ENCODE results near the gene C12orf42. TPM values are rescaled to one million over a fixed set of nuclear protein-coding genes. Genes with fewer than 3 reads are reported as not detected.

The C12orf42 gene
- total RNA-seq, 1 experiment from 2014 or later = not detected

- ChIA-PET CTCF (no interaction called here), POLR2A (no interaction called here), RAD21 (ENCODE audit: low non-redundant PET in 1 of 2, low total read pairs in 2 of 2, uncharacterized antibody in 2 of 2, unreplicated experiment in 2 of 2) (no interaction called here)
- H3K9me3 ChIP-seq (ENCODE audit: control insufficient read depth in 1 of 2, insufficient read depth in 1 of 2, low read depth in 1 of 2, low read length in 2 of 2) = no peaks in the 10 kb centered on the region
- no peaks in the 10 kb centered on the region for H3K79me2 ChIP-seq (ENCODE audit: insufficient read depth, low read length)
- no peak for DNase-seq (ENCODE audit: low read depth, low spot score)
- no peaks in the 10 kb centered on the region for H3K4me1 ChIP-seq (ENCODE audit: control insufficient read depth in 1 of 2, insufficient read depth in 2 of 2, low read length in 2 of 2)
- H2AFZ ChIP-seq (ENCODE audit: low read depth, low read length, poor library complexity, severe bottlenecking) = no peak overlapping the region
- no peak overlapping the region for H3K9ac ChIP-seq (ENCODE audit: low read length)
- H3K4me3 ChIP-seq (replicated peaks in 1 of 2; ENCODE audit: low read depth in 1 of 2, low read length in 2 of 2) = no peak overlapping the region
- H3K9me2 ChIP-seq (ENCODE audit: insufficient read depth) = no peaks in the 10 kb centered on the region
- H3K4me2 ChIP-seq (ENCODE audit: low read length) = no peak overlapping the region
- intact Hi-C loops (cut with micrococcal nuclease) = no loop called here
- H3K36me3 ChIP-seq (ENCODE audit: control insufficient read depth in 1 of 2, insufficient read depth in 2 of 2, low read length in 2 of 2) = no peaks in the 10 kb centered on the region
- no peak for ATAC-seq
- no peaks in the 10 kb centered on the region for H4K20me1 ChIP-seq (ENCODE audit: insufficient read depth)
- no TSS peak for BruUV-seq (replicated peaks)
- H3K27ac ChIP-seq (ENCODE audit: low read depth, low read length) = no peak overlapping the region
- peaks cover 7% of the 10 kb centered on the region; the same call in 1 of the 2 replicates for H3K27me3 ChIP-seq (ENCODE audit: insufficient read depth, low read length)
- TF ChIP-seq ZNF274 (IDR thresholded peaks at IDR 0.05; ENCODE audit: low read depth, low read length) (no peak), SP1 (IDR thresholded peaks at IDR 0.05; ENCODE audit: low read depth) (no peak), ZBTB33 (IDR thresholded peaks at IDR 0.05; ENCODE audit: extremely low read depth, insufficient replicate concordance, low read length) (no peak)
- TF ChIP-seq, protein P1, sequence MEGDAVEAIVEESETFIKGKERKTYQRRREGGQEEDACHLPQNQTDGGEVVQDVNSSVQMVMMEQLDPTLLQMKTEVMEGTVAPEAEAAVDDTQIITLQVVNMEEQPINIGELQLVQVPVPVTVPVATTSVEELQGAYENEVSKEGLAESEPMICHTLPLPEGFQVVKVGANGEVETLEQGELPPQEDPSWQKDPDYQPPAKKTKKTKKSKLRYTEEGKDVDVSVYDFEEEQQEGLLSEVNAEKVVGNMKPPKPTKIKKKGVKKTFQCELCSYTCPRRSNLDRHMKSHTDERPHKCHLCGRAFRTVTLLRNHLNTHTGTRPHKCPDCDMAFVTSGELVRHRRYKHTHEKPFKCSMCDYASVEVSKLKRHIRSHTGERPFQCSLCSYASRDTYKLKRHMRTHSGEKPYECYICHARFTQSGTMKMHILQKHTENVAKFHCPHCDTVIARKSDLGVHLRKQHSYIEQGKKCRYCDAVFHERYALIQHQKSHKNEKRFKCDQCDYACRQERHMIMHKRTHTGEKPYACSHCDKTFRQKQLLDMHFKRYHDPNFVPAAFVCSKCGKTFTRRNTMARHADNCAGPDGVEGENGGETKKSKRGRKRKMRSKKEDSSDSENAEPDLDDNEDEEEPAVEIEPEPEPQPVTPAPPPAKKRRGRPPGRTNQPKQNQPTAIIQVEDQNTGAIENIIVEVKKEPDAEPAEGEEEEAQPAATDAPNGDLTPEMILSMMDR (IDR thresholded peaks at IDR 0.05 in 2 of 3, conservative IDR thresholded peaks at IDR 0.05 in 1 of 3; ENCODE audit: borderline replicate concordance in 1 of 3, insufficient read depth in 1 of 3, low read depth in 2 of 3, low read length in 2 of 3) = no peak
Measured at GRCh38 chr12:103470664-103471063, 25.1 kb downstream of the C12orf42 start.

DNA sequence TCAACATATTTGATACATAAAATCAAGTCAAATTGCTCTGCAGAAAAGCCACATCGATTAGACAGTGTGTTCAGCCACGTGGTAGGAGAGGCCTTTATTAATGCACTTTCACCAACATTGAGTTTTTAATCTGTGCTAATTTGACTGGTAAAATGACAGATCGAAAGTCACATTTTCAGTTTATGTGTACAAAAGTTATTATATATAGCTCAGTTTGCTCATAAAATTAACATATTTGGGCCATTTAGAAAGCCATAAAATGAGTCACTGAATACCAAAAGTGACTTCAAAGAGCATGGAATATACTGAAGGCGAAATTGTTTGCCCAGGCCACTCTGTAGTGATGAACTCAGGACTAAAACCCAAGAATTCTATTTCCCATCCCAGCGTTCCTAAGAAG, 26.0 kb downstream of the C12orf42 start:
- CTCF ChIA-PET = no interaction called here

More for the DNA sequence above, 26.0 kb downstream of the C12orf42 start:
- H3K36me3 ChIP-seq (ENCODE audit: control insufficient read depth in 1 of 2, insufficient read depth in 2 of 2, low read length in 2 of 2) = no peaks in the 10 kb centered on the region
- H2AFZ ChIP-seq (ENCODE audit: low read depth, low read length, poor library complexity, severe bottlenecking) = no peak overlapping the region
- no peaks in the 10 kb centered on the region for H4K20me1 ChIP-seq (ENCODE audit: insufficient read depth)
- H3K4me3 ChIP-seq (replicated peaks in 1 of 2; ENCODE audit: low read depth in 1 of 2, low read length in 2 of 2) = no peak overlapping the region
- H3K9me2 ChIP-seq (ENCODE audit: insufficient read depth) = no peaks in the 10 kb centered on the region
- TF ChIP-seq ZBTB33 (IDR thresholded peaks at IDR 0.05; ENCODE audit: extremely low read depth, insufficient replicate concordance, low read length) = no peak
- no peak for TF ChIP-seq EZH2phosphoT487 (IDR thresholded peaks at IDR 0.05; ENCODE audit: borderline replicate concordance)
- TF ChIP-seq, protein P2, sequence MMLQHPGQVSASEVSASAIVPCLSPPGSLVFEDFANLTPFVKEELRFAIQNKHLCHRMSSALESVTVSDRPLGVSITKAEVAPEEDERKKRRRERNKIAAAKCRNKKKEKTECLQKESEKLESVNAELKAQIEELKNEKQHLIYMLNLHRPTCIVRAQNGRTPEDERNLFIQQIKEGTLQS (IDR thresholded peaks at IDR 0.05) = no peak
- TF ChIP-seq, protein P1 (IDR thresholded peaks at IDR 0.05 in 2 of 3, conservative IDR thresholded peaks at IDR 0.05 in 1 of 3; ENCODE audit: borderline replicate concordance in 1 of 3, insufficient read depth in 1 of 3, low read depth in 2 of 3, low read length in 2 of 3) = no peak
- no peak for TF ChIP-seq EGR1 (IDR thresholded peaks at IDR 0.05; ENCODE audit: low read depth)
- no peak for TF ChIP-seq SRF (IDR thresholded peaks at IDR 0.05; ENCODE audit: low read depth)
- TF ChIP-seq POLR2A (IDR thresholded peaks at IDR 0.05; ENCODE audit: borderline replicate concordance, extremely low read depth, insufficient read depth, insufficient read length) = no peak
- TF ChIP-seq CBX3 (IDR thresholded peaks at IDR 0.05; ENCODE audit: low read depth) = no peak
- RAD21 ChIA-PET (ENCODE audit: low non-redundant PET in 1 of 2, low total read pairs in 2 of 2, uncharacterized antibody in 2 of 2, unreplicated experiment in 2 of 2) = no interaction called here
- H3K9me3 ChIP-seq (ENCODE audit: control insufficient read depth in 1 of 2, insufficient read depth in 1 of 2, low read depth in 1 of 2, low read length in 2 of 2) = no peaks in the 10 kb centered on the region
- no TSS peak for BruUV-seq (replicated peaks)
- intact Hi-C loops (cut with micrococcal nuclease) = no loop called here
- no peaks in the 10 kb centered on the region for H3K4me1 ChIP-seq (ENCODE audit: control insufficient read depth in 1 of 2, insufficient read depth in 2 of 2, low read length in 2 of 2)
- POLR2A ChIA-PET = no interaction called here
- no peak overlapping the region for H3K27ac ChIP-seq (ENCODE audit: low read depth, low read length)
- no peak overlapping the region for H3K4me2 ChIP-seq (ENCODE audit: low read length)
- no peaks in the 10 kb centered on the region for H3K79me2 ChIP-seq (ENCODE audit: insufficient read depth, low read length)
- DNase-seq (ENCODE audit: low read depth, low spot score) (no peak), ATAC-seq (no peak)
- H3K27me3 ChIP-seq (ENCODE audit: insufficient read depth, low read length) = peaks cover 7% of the 10 kb centered on the region; the same call in 1 of the 2 replicates
- no peak overlapping the region for H3K9ac ChIP-seq (ENCODE audit: low read length)

Data from HCT116 (cell line).